HCT116 (cell line): ENCODE measurements around the gene OR10A4. TPM values are rescaled to one million over a fixed set of nuclear protein-coding genes. Genes with fewer than 3 reads are reported as not detected.

ENCODE experiments used
- ATAC-seq: fragments of 200-7000 bp; cut with Tn5 transposase; 2 replicates; pipeline ENCODE4 v1.9.1; 2020; ENCODE audit warnings: mild to moderate bottlenecking, moderate library complexity
- BruUV-seq: library from RNA; stranded (reverse); fragments of 400-500 nt; replicated peaks from 2 replicates; lab custom pipeline; 2021; lab: Mats Ljungman, UMichigan
- CTCF ChIA-PET: fragments of 300-600 bp; sonication (Branson Sonifier 250); formaldehyde crosslinking; loops from one replicate; lab custom pipeline; 2021; ENCODE audit warnings: antibody characterized with exemption; lab: Charles Lee
- POLR2A ChIA-PET: fragments of 300-600, 350-600 bp; sonication (Branson Sonifier 250); formaldehyde crosslinking; loops from one replicate; lab custom pipeline; 2021; ENCODE audit warnings: antibody characterized with exemption; lab: Charles Lee
- RAD21 ChIA-PET, 2 experiments: fragments of 300-600 bp; sonication (Branson Sonifier 250); formaldehyde crosslinking; loops; one replicate each; lab custom pipeline; 2023; ENCODE audit warnings: low total read pairs in 2 of 2; ENCODE audit not compliant: uncharacterized antibody in 2 of 2, unreplicated experiment in 2 of 2, low non-redundant PET in 1 of 2; lab: Charles Lee
- DNase-seq: peaks from one replicate; pipeline ENCODE4 v3.0.0-alpha.2; 2010; ENCODE audit warnings: low read depth, low spot score
- H2AFZ ChIP-seq: fragments of 200-600 bp; shearing (Covaris generic), sonication (generic); 2 replicates; pipeline ENCODE4 v1.6.1; 2017; ENCODE audit warnings: low read depth, mixed run types, mixed read lengths, antibody characterized with exemption, low read length; ENCODE audit not compliant: poor library complexity, severe bottlenecking
- H3K27ac ChIP-seq: 2 replicates; pipeline ENCODE4 v1.5.1; 2012; ENCODE audit warnings: low read depth, low read length
- H3K27me3 ChIP-seq: fragments of 200-600 bp; sonication (generic); 2 replicates; pipeline ENCODE4 v1.6.1; 2016; ENCODE audit warnings: mixed run types, low read length, mixed read lengths; ENCODE audit not compliant: insufficient read depth
- H3K36me3 ChIP-seq, 2 experiments: fragments of 200-500 bp in 1 of 2; fragments of 200-600 bp in 1 of 2; sonication (Bioruptor generic) in 1 of 2; sonication (generic) in 1 of 2; 2 replicates each; pipeline versions ENCODE4 v1.5.1 to v1.6.1; 2014 to 2016; ENCODE audit warnings: low read length in 2 of 2, inconsistent platforms in 1 of 2, mixed read lengths in 1 of 2, mixed run types in 1 of 2; ENCODE audit not compliant: insufficient read depth in 2 of 2, control insufficient read depth in 1 of 2
- H3K4me1 ChIP-seq, 2 experiments: fragments of 200-600 bp in 1 of 2; sonication (generic) in 1 of 2; 2 replicates each; pipeline versions ENCODE4 v1.5.1 to v1.6.1; 2012 to 2017; ENCODE audit warnings: low read length in 2 of 2, inconsistent platforms in 1 of 2, mild to moderate bottlenecking in 1 of 2, mixed read lengths in 1 of 2, mixed run types in 1 of 2, moderate library complexity in 1 of 2; ENCODE audit not compliant: insufficient read depth in 2 of 2, control insufficient read depth in 1 of 2
- H3K4me2 ChIP-seq: fragments of 200-600 bp; sonication (generic); 2 replicates; pipeline ENCODE4 v1.6.1; 2017; ENCODE audit warnings: mixed run types, low read length, mixed read lengths
- H3K4me3 ChIP-seq, 2 experiments: fragments of 200-600 bp in 1 of 2; sonication (generic) in 1 of 2; replicated peaks in 1 of 2; 2 replicates each; pipeline ENCODE4 v1.5.1; 2011 to 2016; ENCODE audit warnings: low read length in 2 of 2, control low read depth in 1 of 2, low read depth in 1 of 2, mild to moderate bottlenecking in 1 of 2, mixed read lengths in 1 of 2, mixed run types in 1 of 2
- H3K79me2 ChIP-seq: fragments of 200-600 bp; sonication (generic); 2 replicates; pipeline ENCODE4 v1.6.1; 2017; ENCODE audit warnings: mild to moderate bottlenecking, mixed run types, low read length, moderate library complexity, mixed read lengths; ENCODE audit not compliant: insufficient read depth
- H3K9ac ChIP-seq: fragments of 200-600 bp; sonication (generic); 2 replicates; pipeline ENCODE4 v1.6.1; 2016; ENCODE audit warnings: low read length, mixed read lengths
- H3K9me2 ChIP-seq: fragments of 200-600 bp; sonication (generic), shearing (Covaris generic); 2 replicates; pipeline ENCODE4 v1.6.1; 2017; ENCODE audit warnings: mixed run types, mild to moderate bottlenecking, moderate library complexity; ENCODE audit not compliant: insufficient read depth
- H3K9me3 ChIP-seq, 2 experiments: fragments of 200-500 bp in 1 of 2; fragments of 200-600 bp in 1 of 2; sonication (Bioruptor generic) in 1 of 2; sonication (generic) in 1 of 2; 2 replicates each; pipeline ENCODE4 v1.6.1; 2014 to 2017; ENCODE audit warnings: low read length in 2 of 2, mixed read lengths in 2 of 2, inconsistent platforms in 1 of 2, low read depth in 1 of 2, mild to moderate bottlenecking in 1 of 2, mixed run types in 1 of 2, moderate library complexity in 1 of 2; ENCODE audit not compliant: control insufficient read depth in 1 of 2, insufficient read depth in 1 of 2
- H4K20me1 ChIP-seq: fragments of 200-600 bp; sonication (generic), shearing (Covaris generic); 2 replicates; pipeline ENCODE4 v1.6.1; 2017; ENCODE audit warnings: mixed run types, mild to moderate bottlenecking, moderate library complexity; ENCODE audit not compliant: insufficient read depth
- CBX3 ChIP-seq: IDR thresholded peaks from 2 replicates; pipeline ENCODE4 v1.6.1; 2012; ENCODE audit warnings: low read depth
- CTCF ChIP-seq, 3 experiments: fragments of 200-600 bp in 1 of 3; sonication (generic) in 1 of 3; IDR thresholded peaks in 2 of 3; conservative IDR thresholded peaks in 1 of 3; 2 replicates each; pipeline ENCODE4 v1.5.1; 2012 to 2017; ENCODE audit warnings: low read depth in 2 of 3, low read length in 2 of 3, antibody characterized with exemption in 1 of 3, borderline replicate concordance in 1 of 3, control low read depth in 1 of 3, mild to moderate bottlenecking in 1 of 3, mixed read lengths in 1 of 3, mixed run types in 1 of 3, moderate library complexity in 1 of 3; ENCODE audit not compliant: insufficient read depth in 1 of 3
- EGR1 ChIP-seq: IDR thresholded peaks from 2 replicates; pipeline ENCODE4 v1.6.1; 2012; ENCODE audit warnings: low read depth
- EZH2phosphoT487 ChIP-seq: fragments of 200-600 bp; IDR thresholded peaks from 2 replicates; pipeline ENCODE4 v1.6.1; 2018; ENCODE audit warnings: antibody characterized with exemption, borderline replicate concordance
- FOSL1 ChIP-seq: IDR thresholded peaks from 2 replicates; pipeline ENCODE4 v1.6.1; 2012; ENCODE audit warnings: low read depth
- MAX ChIP-seq: IDR thresholded peaks from 2 replicates; pipeline ENCODE4 v1.6.1; 2012
- POLR2AphosphoS5 ChIP-seq: IDR thresholded peaks from 2 replicates; pipeline ENCODE4 v1.6.1; 2011; ENCODE audit warnings: mild to moderate bottlenecking, low read depth, low read length, moderate library complexity
- RAD21 ChIP-seq: IDR thresholded peaks from 2 replicates; pipeline ENCODE4 v1.6.1; 2012; ENCODE audit warnings: low read depth, mild to moderate bottlenecking
- REST ChIP-seq: IDR thresholded peaks from 2 replicates; pipeline ENCODE4 v1.6.1; 2012; ENCODE audit warnings: low read depth
- SIN3A ChIP-seq: IDR thresholded peaks from 2 replicates; pipeline ENCODE4 v1.6.1; 2012; ENCODE audit warnings: low read depth
- SRF ChIP-seq: IDR thresholded peaks from 2 replicates; pipeline ENCODE4 v1.6.1; 2012; ENCODE audit warnings: low read depth
- TCF7L2 ChIP-seq: IDR thresholded peaks from 2 replicates; pipeline ENCODE4 v1.7.0; 2011; ENCODE audit warnings: borderline replicate concordance, inconsistent platforms; ENCODE audit not compliant: insufficient read depth, insufficient read length; ENCODE audit errors: extremely low read depth
- ZBTB33 ChIP-seq: IDR thresholded peaks from 2 replicates; pipeline ENCODE4 v1.6.1; 2011; ENCODE audit warnings: mild to moderate bottlenecking, low read length, moderate library complexity; ENCODE audit not compliant: insufficient replicate concordance; ENCODE audit errors: extremely low read depth
- intact Hi-C: fragments of 100-400 bp; cut with micrococcal nuclease; formaldehyde crosslinking; loops from 2 replicates; pipeline ENCODE4 v1.10.0; 2022
- total RNA-seq: library from RNA; stranded (reverse); gene quantifications from one replicate; pipeline ENCODE4 v1.2.1, GENCODE V29; 2021; ENCODE audit not compliant: unreplicated experiment

The OR10A4 gene
- total RNA-seq, 1 experiment from 2014 or later, result not detected

GRCh38 chr11:6843670-6844069, 32.8 kb upstream of the OR10A4 start:
- Histone ChIP-seq H3K9me2 (no peaks in the 10 kb centered on the region), H3K4me3 (no peak overlapping the region), H3K79me2 (no peaks in the 10 kb centered on the region), H4K20me1 (no peaks in the 10 kb centered on the region), H3K4me1 (no peaks in the 10 kb centered on the region), H3K9me3 (no peaks in the 10 kb centered on the region), H3K9ac (no peak overlapping the region), H3K36me3 (no peaks in the 10 kb centered on the region)
- DNase-seq, result no peak
- ATAC-seq, result no peak
- RAD21 ChIA-PET, result no interaction called here
- BruUV-seq, result no TSS peak
- intact Hi-C loops, result no loop called here
- TF ChIP-seq SRF, result no peak
- no peak for TF ChIP-seq EGR1
- TF ChIP-seq, all 23 proteins: peak for 0
- POLR2A ChIA-PET, result no interaction called here
- H2AFZ ChIP-seq, result no peak overlapping the region
- no peaks in the 10 kb centered on the region for H3K27me3 ChIP-seq
- H3K4me2 ChIP-seq, result no peak overlapping the region
- CTCF ChIA-PET, result no interaction called here
- H3K27ac ChIP-seq, result no peak overlapping the region

GRCh38 chr11:6844356-6844755, 32.1 kb upstream of the OR10A4 start:
- no peak overlapping the region for H3K9ac ChIP-seq
- H3K9me3 ChIP-seq, result no peaks in the 10 kb centered on the region; a peak in 1 of 4 replicates
- H3K36me3 ChIP-seq, result no peaks in the 10 kb centered on the region
- DNase-seq (no peak), ATAC-seq (no peak)
- no peak overlapping the region for H3K27ac ChIP-seq
- no peak overlapping the region for H2AFZ ChIP-seq
- ChIA-PET POLR2A (no interaction called here), CTCF (no interaction called here), RAD21 (no interaction called here)
- BruUV-seq, result no TSS peak
- H3K4me3 ChIP-seq, result no peak overlapping the region
- intact Hi-C loops, result no loop called here
- no peaks in the 10 kb centered on the region for H3K27me3 ChIP-seq
- H3K9me2 ChIP-seq, result no peaks in the 10 kb centered on the region
- no peaks in the 10 kb centered on the region for H3K4me1 ChIP-seq
- no peaks in the 10 kb centered on the region for H4K20me1 ChIP-seq
- no peaks in the 10 kb centered on the region for H3K79me2 ChIP-seq
- no peak overlapping the region for H3K4me2 ChIP-seq
- TF ChIP-seq EGR1, result no peak
- TF ChIP-seq MAX, result no peak
- no peak for TF ChIP-seq ZBTB33
- TF ChIP-seq CBX3, result no peak
- TF ChIP-seq REST, result no peak
- no peak for TF ChIP-seq FOSL1
- TF ChIP-seq SIN3A, result no peak
- no peak for TF ChIP-seq POLR2AphosphoS5
- no peak for TF ChIP-seq SRF
- no peak for TF ChIP-seq TCF7L2
- TF ChIP-seq CTCF (IDR thresholded peaks at IDR 0.05 in 2 of 3, conservative IDR thresholded peaks at IDR 0.05 in 1 of 3; ENCODE audit: borderline replicate concordance in 1 of 3, insufficient read depth in 1 of 3, low read depth in 2 of 3, low read length in 2 of 3), result no peak
- TF ChIP-seq EZH2phosphoT487, result no peak
- TF ChIP-seq RAD21, result no peak
